Measurements from ENCODE around the gene PI4KA. TPM values are rescaled to one million over a fixed set of nuclear protein-coding genes. Genes with fewer than 3 reads are reported as not detected.

PI4KA gene
- total and polyA plus RNA-seq, 2 experiments from 2014 or later = 17.1 to 38.1 TPM

DNA sequence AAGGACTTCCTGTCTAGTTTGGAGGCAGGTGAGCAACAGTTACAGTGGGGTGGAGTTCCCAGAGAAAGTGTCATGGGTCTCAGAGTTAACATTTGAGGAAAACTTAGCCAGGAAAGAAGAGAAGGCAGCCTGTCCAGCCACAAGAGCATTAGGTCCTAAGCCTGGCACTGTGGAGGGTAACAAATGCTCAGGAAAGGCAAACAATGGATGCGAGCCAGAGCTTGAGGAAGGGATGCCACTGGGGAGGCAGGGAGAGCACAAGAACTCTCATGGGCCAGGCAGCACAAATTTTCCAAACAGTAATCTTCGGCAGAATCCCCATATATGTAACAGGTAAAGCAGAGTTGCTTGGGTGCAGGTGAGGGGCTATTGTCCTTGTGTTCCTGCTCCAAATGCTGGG, 92.7 kb downstream of the PI4KA start:
- no peaks in the 10 kb centered on the region for H4K20me1 ChIP-seq (replicated peaks; ENCODE audit: insufficient read depth)
- H3K4me1 ChIP-seq (ENCODE audit: insufficient read depth) = no peaks in the 10 kb centered on the region
- peaks cover 6% of the 10 kb centered on the region for H3K27me3 Mint-ChIP-seq (ENCODE audit: insufficient read depth, low read depth, poor library complexity)
- no peak for ATAC-seq
- no peak overlapping the region for H3K4me2 ChIP-seq
- DNase-seq (ENCODE audit: low spot score) = no peak
- H3K9me3 Mint-ChIP-seq = no peaks in the 10 kb centered on the region
- H3K36me3 Mint-ChIP-seq (ENCODE audit: low read depth) = peaks cover 9% of the 10 kb centered on the region
- no peaks in the 10 kb centered on the region for H3K36me3 ChIP-seq (ENCODE audit: insufficient read depth)
- H2AFZ ChIP-seq = no peak overlapping the region
- no peak overlapping the region for H3K27ac ChIP-seq (ENCODE audit: low read depth)
- no peak overlapping the region for H3K4me3 Mint-ChIP-seq
- no peaks in the 10 kb centered on the region for H3F3A ChIP-seq (replicated peaks; ENCODE audit: low read depth)
- no peaks in the 10 kb centered on the region for H3K79me2 ChIP-seq (replicated peaks; ENCODE audit: insufficient read depth)
- no peak overlapping the region for H3K4me3 ChIP-seq
- H3K9me2 ChIP-seq (ENCODE audit: insufficient read depth) = no peaks in the 10 kb centered on the region
- no peak overlapping the region for H3K27ac Mint-ChIP-seq
- no peaks in the 10 kb centered on the region for H3K4me1 Mint-ChIP-seq
- no peaks in the 10 kb centered on the region for H3K27me3 ChIP-seq (ENCODE audit: insufficient read depth)
- TF ChIP-seq ZNF114 (CRISPR knock-in tag; IDR thresholded peaks at IDR 0.05) (no peak), JUNB (IDR thresholded peaks at IDR 0.05; ENCODE audit: unreplicated experiment) (no peak), ZNF331 (CRISPR knock-in tag; IDR thresholded peaks at IDR 0.05; ENCODE audit: low read depth) (no peak), EZH2phosphoT487 (IDR thresholded peaks at IDR 0.05; ENCODE audit: unreplicated experiment) (no peak), POLR2AphosphoS5 (IDR thresholded peaks at IDR 0.05; ENCODE audit: low read depth) (no peak), STAT1 (IDR thresholded peaks at IDR 0.05; ENCODE audit: unreplicated experiment) (no peak), EZH2 (IDR thresholded peaks at IDR 0.05; ENCODE audit: low read depth, unreplicated experiment) (no peak), CREB1 (CRISPR knock-in tag; IDR thresholded peaks at IDR 0.05; ENCODE audit: low read depth) (no peak)
- TF ChIP-seq, protein P1, sequence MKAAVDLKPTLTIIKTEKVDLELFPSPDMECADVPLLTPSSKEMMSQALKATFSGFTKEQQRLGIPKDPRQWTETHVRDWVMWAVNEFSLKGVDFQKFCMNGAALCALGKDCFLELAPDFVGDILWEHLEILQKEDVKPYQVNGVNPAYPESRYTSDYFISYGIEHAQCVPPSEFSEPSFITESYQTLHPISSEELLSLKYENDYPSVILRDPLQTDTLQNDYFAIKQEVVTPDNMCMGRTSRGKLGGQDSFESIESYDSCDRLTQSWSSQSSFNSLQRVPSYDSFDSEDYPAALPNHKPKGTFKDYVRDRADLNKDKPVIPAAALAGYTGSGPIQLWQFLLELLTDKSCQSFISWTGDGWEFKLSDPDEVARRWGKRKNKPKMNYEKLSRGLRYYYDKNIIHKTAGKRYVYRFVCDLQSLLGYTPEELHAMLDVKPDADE (IDR thresholded peaks at IDR 0.05) = no peak
- TF ChIP-seq, protein P2, sequence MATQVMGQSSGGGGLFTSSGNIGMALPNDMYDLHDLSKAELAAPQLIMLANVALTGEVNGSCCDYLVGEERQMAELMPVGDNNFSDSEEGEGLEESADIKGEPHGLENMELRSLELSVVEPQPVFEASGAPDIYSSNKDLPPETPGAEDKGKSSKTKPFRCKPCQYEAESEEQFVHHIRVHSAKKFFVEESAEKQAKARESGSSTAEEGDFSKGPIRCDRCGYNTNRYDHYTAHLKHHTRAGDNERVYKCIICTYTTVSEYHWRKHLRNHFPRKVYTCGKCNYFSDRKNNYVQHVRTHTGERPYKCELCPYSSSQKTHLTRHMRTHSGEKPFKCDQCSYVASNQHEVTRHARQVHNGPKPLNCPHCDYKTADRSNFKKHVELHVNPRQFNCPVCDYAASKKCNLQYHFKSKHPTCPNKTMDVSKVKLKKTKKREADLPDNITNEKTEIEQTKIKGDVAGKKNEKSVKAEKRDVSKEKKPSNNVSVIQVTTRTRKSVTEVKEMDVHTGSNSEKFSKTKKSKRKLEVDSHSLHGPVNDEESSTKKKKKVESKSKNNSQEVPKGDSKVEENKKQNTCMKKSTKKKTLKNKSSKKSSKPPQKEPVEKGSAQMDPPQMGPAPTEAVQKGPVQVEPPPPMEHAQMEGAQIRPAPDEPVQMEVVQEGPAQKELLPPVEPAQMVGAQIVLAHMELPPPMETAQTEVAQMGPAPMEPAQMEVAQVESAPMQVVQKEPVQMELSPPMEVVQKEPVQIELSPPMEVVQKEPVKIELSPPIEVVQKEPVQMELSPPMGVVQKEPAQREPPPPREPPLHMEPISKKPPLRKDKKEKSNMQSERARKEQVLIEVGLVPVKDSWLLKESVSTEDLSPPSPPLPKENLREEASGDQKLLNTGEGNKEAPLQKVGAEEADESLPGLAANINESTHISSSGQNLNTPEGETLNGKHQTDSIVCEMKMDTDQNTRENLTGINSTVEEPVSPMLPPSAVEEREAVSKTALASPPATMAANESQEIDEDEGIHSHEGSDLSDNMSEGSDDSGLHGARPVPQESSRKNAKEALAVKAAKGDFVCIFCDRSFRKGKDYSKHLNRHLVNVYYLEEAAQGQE (IDR thresholded peaks at IDR 0.05; ENCODE audit: unreplicated experiment) = no peak
- TF ChIP-seq, protein P3, sequence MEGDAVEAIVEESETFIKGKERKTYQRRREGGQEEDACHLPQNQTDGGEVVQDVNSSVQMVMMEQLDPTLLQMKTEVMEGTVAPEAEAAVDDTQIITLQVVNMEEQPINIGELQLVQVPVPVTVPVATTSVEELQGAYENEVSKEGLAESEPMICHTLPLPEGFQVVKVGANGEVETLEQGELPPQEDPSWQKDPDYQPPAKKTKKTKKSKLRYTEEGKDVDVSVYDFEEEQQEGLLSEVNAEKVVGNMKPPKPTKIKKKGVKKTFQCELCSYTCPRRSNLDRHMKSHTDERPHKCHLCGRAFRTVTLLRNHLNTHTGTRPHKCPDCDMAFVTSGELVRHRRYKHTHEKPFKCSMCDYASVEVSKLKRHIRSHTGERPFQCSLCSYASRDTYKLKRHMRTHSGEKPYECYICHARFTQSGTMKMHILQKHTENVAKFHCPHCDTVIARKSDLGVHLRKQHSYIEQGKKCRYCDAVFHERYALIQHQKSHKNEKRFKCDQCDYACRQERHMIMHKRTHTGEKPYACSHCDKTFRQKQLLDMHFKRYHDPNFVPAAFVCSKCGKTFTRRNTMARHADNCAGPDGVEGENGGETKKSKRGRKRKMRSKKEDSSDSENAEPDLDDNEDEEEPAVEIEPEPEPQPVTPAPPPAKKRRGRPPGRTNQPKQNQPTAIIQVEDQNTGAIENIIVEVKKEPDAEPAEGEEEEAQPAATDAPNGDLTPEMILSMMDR (conservative IDR thresholded peaks at IDR 0.05; ENCODE audit: low read depth in 2 of 2) = no peak
